Activated CD8-positive, alpha-beta memory T cell treated with anti-CD3 and anti-CD28 coated beads, Interleukin-2, amount 50 U/mL, for 24 hours (primary cell): ENCODE results near the gene EPHB4.
"Not testable (repeated sequence)": the region's sequence is repeated elsewhere in the genome, so short reads cannot be mapped to it uniquely, and the experiment has no call there.

ENCODE experiments used
- DNase-seq: peaks from one replicate; pipeline ENCODE4 v3.0.0-alpha.2; 2020; ENCODE audit errors: extremely low read depth

Gene EPHB4

DNA sequence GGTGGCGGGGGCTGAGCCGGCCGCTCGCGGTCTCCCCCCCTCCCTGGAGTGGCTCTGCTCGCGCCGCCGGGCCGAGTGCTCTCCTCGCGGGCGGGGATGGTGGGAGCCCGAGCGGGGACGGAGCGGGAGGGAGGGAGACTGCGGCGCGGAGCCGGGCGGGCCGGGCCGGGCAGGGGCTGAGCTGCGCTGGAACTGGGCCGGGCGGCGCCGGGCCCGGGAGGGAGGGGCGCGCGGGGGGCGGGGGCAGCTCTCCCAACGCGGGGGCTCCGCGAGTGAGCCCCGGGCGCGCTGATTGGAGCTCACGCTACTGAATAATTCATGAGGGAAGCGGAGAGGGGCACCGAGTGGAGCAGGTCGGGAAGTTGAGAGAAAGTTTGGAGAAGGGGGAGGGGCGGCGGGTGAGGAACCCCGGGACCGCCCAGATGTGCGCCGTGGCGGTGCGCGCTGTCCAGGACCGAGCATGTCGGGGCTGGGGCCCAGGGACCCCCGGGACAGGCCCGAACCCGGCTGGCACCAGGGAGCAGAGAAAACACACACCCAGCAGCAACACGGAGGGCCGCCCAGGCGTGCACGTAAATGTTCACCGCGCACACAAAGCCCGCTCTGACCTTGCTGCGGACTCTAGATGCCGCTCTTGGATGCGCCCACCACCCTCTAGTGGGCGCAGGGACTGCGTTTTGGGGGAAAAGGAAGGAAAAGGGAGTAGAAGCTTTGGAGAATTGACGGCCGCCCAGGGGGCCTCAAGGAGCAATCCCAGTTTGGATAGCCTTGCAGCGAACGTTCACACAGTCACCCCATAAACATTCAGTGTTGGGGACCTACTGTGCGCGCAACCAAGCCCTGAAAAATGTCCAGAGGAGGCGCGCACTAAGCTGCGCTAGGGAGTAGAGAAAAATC, at the start of gene EPHB4:
Gene EPHB4 (minus strand): TSS at position 194 of the 897 bp plus-strand sequence. CDS start 493 bp downstream, outside the sequence.
- no peak for DNase-seq

DNA sequence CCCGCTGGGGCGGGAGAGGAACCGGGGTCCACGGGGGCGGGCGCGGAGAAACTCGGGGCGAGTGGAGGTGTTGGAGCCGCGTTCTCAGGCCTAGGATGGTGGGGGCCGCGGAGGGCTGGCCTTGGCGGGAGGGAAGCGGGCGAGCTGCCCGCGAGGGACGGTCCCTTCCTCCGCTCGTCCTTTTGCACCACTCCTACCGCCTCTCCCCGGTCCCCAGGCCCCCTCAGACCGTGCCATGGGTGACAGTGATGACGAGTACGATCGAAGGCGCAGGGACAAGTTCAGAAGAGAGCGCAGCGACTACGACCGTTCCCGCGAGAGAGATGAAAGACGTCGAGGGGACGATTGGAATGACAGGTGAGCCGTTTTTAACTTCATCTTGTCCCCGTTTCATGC, 48.0 kb upstream of the EPHB4 start:
- DNase-seq = no peak

DNA sequence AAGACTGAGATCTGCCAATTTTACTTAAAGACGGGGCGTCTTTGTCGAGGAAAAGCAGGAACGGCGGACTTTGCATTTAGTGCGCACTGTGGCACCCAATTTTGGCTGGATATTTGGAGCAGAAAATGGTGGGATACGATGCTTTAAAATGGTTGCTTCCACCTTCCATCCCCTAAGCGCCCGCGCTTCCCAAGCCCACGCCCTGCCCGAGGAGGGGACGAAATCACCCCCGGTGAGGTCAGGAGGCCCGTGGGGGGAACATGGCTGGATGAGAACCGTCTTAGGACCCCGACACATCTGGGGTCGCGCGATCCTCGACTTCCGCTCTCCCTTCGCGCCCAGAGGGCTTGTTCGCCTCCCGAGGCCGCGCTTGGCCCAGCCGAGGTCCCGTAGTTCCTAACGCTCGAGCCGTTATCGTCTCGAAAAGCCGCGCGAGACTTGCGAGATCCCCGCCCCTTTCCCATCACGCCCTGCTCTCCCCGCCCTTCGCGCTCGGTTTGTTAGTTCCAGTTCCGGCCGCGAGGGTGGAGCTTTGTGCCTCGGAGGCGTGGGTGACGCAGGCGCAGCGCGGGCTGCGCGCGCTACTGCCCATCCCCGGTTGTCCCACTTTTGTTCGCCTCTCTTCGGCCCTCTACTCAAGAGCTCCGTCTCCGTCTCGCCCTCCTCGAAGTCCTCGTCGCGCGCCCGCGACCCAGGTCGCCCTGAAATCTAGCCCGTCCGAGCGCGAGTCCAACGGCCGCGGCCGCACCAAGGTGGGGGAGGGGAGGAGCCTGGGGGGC, 47.4 kb upstream of the EPHB4 start, which contains the start of gene SRRT:
Gene SRRT (plus strand): TSS at position 527 of the 779 bp plus-strand sequence. CDS start 488 bp downstream, outside the sequence.
- DNase-seq = peak; percentile 94

GRCh38 chr7:100874300-100874576, 46.9 kb upstream of the EPHB4 start:
- no peak for DNase-seq

DNA sequence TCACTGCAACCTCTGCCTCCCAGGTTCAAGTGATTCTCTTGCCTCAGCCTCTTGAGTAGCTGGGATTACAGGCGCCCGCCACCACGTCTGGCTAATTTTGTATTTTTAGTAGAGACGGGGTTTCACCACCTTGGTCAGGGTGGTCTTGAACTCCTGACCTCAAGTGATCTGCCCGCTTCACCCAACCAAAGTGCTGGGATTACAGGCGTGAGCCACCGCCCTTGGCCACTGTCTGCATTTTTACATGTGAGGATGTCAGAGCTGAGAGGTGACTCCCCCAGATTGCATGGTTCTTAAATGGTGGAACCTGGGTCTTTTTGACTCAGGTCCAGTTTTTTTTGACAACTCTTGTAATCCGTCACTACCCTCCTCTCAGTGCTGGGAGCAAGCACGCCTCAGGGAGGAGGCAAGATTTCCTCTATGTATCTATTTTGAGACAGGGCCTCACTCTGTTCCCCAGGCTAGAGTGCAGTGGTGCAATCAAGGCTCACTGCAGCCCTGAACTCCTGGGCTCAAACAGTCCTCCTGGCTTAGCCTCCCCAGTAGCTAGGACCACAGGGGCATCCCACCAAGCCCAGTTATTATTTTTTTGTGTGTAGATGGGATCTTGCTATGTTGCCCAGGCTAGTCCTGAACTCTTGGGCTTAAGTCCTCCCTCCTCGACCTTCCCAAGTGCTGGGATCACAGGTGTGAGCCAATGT, 46.4 kb upstream of the EPHB4 start:
- no peak for DNase-seq

- no peak for DNase-seq
Observed at GRCh38 chr7:100867776-100868485, 40.6 kb upstream of the EPHB4 start.

GRCh38 chr7:100867040-100867775, 39.9 kb upstream of the EPHB4 start, which contains the start of gene TRIP6:
TSS of gene TRIP6 (plus strand) at chr7:100867387. CDS start at chr7:100867498, 111 bp downstream.
- no peak for DNase-seq

- no peak for DNase-seq
Observed at GRCh38 chr7:100866729-100867039, 39.4 kb upstream of the EPHB4 start.

- no peak for DNase-seq
Observed at GRCh38 chr7:100865938-100866728, 38.8 kb upstream of the EPHB4 start.

GRCh38 chr7:100865372-100865911, 38.1 kb upstream of the EPHB4 start:
- no peak for DNase-seq

DNA sequence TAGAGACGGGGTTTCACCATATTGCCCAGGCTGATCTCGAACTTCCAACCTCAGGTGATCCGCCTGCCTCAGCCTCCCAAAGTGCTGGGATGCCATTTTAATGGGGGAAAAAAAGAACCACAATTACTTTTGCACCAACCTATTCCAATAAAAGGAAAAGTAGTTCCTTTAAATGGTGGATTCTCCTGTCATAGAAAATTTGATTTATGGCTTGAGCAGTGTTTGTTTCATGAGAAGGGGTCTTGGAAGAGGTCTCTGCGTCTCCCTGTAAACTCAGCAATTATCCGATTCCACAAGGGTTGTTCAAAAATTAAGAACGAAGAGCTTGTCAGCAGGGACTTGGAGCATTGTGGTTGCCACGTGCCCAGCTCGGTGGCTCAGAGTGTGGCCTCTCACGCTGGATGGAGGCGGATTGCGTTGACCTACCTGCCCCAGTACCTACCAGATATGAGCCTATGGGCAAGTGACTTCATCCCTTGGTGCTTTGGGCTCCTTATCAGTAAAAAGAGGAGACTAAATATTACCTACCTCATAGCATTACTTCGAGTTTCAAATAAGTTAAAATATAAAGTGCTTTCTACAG, 37.0 kb upstream of the EPHB4 start:
- no peak for DNase-seq

GRCh38 chr7:100863406-100863950, 36.2 kb upstream of the EPHB4 start:
- no peak for DNase-seq

GRCh38 chr7:100861616-100861985, 34.3 kb upstream of the EPHB4 start:
- DNase-seq = no peak

- DNase-seq = no peak
Observed at GRCh38 chr7:100860702-100861615, 33.6 kb upstream of the EPHB4 start.

- DNase-seq = no peak
Observed at GRCh38 chr7:100859856-100860255, 32.5 kb upstream of the EPHB4 start.

DNA sequence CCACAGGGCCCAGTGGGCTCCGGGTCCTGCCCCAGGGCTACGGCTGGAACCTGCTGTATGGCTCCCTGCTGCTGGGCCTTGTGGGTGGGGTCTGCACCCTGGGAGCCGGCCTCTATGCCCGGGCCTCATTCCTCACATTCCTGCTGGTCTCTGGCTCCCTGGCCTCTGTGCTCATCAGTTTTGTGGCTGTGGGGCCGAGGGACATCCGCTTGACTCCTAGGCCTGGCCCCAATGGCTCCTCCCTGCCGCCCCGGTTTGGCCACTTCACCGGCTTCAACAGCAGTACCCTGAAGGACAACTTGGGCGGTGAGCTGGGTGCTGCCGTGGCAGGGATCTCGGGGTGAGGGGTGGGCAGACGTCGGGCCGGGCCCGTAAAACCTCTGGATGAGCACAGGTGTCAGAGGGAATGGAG, 29.6 kb upstream of the EPHB4 start:
- no peak for DNase-seq

GRCh38 chr7:100855515-100855914, 28.2 kb upstream of the EPHB4 start:
- DNase-seq = no peak

DNA sequence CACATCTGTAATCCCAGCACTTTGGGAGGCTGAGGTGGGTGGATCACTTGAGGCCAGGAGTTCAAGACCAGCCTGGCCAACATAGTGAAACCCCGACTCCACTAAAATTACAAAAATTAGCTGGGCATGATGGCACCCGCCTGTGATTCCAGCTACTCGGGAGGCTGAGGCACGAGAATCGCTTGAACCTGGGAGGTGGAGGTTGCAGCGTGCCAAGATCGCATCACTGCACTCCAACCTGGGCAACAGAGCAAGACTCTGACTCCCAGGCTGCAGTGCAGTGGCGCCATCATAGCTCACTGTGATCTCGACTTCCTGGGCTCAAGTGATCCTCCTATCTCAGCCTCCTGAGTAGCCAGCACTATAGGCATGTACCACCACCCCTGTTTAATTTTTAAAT, 27.6 kb upstream of the EPHB4 start:
- not testable (repeated sequence) for DNase-seq
